ENCODE data around the gene DPYSL4. TPM values are rescaled to one million over a fixed set of nuclear protein-coding genes. Genes with fewer than 3 reads are reported as not detected.

Gene DPYSL4
- total RNA-seq, 2 donors from 2014 or later = 4.8 to 9.9 TPM

DNA sequence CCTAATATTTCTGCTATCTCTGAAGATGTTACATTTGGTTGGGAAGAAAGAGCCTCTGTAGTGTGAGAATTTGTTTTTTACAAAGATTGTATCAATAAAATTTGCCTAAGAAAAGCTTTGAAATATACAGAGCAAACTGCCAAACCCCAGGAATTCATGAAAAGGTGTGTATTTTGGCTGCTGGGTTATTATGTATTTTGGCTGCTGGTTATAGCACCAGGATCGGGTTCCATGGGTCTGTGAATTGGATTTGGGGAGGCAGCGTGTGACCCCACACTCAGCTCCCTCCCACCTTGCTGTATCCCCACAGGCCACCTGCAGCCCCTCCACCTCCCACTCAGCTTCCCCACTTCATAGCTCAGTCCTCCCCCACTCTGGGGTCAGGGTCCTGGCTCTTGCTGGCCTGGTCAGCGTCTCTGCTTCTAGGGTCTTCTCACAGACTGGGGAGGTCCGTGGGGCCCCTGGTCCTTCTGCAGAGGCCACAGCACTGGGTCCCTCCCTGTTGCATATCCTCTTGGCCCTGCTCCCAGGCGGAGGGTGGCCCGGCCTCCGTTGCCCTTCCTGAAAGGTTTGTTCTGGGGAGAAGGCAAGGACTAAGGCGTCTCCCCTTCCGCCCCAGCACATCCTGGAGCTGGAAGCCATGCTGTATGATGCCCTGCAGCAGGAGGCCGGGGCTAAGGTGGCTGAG lies 24.0 kb upstream of the DPYSL4 start:
- Mint-ChIP-seq H3K4me3 (peak overlapping the region; percentile 0 to 88), H3K9me3 (no peaks in the 10 kb centered on the region), H3K27me3 (ENCODE audit: low read depth) (no peaks in the 10 kb centered on the region), H3K4me1 (ENCODE audit: low read depth) (peaks cover 43% of the 10 kb centered on the region), H3K36me3 (ENCODE audit: insufficient read depth in 2 of 2) (no peaks in the 10 kb centered on the region), H3K27ac (peak overlapping the region; percentile 97)
- ATAC-seq (replicated peaks in 1 of 2) (no peak), DNase-seq (no peak)

DNA sequence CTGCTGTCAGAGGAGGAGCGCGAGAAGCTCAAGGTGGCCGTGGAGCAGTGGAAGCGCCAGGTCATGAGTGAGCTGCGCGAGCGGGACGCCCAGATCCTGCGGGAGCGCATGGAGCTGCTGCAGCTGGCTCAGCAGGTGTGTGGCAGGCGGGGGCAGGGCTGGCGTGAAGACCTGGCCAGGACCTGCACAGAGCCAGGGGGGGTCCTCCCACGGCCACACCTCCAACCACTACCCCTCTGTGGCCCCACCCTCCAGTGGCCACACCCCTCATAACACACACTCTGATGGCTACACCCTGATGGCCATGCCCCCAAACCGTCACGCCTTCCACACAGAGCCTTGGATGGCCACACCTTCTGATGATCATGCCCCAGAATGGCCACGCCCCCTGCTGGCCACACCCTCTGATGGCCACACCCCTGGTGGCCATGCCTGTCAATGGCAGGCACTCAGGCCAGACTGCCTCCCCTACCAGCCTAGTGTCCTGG lies 23.4 kb upstream of the DPYSL4 start:
- H3K27me3 Mint-ChIP-seq (ENCODE audit: low read depth) = no peaks in the 10 kb centered on the region
- H3K27ac Mint-ChIP-seq = peak overlapping the region; percentile 39
- peaks cover 38% of the 10 kb centered on the region for H3K4me1 Mint-ChIP-seq (ENCODE audit: low read depth)
- no peaks in the 10 kb centered on the region for H3K36me3 Mint-ChIP-seq (ENCODE audit: insufficient read depth in 2 of 2)
- DNase-seq = peak; percentile 75 to 88
- no peak overlapping the region for H3K4me3 Mint-ChIP-seq
- H3K9me3 Mint-ChIP-seq = no peaks in the 10 kb centered on the region
- ATAC-seq (replicated peaks in 1 of 2) = peak; percentile 57 to 70

DNA sequence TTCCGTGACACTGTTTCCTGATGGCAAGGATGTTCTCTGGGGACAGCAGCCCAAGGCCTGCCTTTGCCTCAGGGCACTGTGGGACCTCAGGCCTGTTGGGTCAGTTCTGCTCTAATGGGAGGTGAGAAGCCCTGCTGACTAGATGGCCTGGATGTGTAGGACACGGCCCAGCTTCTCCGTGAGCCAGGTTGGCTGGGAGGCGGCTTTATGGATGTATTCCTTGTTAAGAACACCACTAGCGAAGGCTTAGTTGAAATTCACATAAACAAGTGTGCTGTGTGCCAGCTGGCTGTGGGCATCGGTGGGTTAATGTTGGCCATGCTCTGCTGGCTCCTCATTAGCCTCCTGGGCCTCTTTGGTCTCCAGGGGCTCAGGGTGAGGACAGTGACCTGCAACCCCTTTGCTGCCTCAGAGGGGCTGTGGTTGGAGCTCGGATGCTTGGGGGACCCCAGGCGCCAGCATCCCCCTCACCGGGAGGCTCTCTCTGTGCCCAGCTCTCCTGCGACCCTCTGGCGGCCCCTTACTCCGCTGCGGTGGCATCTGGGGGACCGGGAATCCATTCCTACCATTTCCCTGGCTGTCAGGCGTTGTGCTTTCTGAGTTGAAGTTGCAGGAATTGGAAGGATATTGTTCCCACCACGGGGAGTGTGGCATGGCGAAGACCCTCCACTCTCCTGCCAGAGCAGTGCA lies 22.8 kb upstream of the DPYSL4 start:
- Mint-ChIP-seq H3K27ac (no peak overlapping the region), H3K9me3 (no peaks in the 10 kb centered on the region), H3K4me3 (no peak overlapping the region)

DNA sequence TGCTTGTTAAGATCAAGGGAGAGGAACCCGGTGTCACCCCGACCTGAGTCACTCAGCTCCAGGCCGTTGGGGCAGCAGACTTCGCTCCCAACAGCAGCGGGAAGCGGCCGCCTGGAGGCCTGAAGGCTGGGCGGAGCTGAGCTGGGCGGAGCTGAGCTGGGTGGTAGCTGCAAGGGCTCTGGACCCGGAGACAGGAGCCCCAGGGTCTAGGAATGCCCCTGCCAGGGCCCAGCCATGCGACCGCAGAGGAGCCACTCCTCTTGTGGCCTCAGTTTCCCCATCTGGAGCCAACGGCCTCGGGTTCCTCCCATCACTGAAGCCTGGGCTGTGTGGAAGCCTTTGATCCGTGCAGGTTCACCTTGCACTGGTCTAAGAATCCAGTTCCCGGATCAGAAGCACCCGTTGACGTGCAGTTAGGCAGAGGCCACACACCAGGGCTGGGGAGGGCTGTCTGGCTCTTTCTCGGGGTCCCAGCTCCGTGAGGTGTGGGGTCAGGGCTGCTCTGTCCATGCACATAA lies 21.9 kb upstream of the DPYSL4 start:
- H3K4me3 Mint-ChIP-seq = no peak overlapping the region
- DNase-seq = no peak
- no peaks in the 10 kb centered on the region for H3K27me3 Mint-ChIP-seq (ENCODE audit: low read depth)
- H3K27ac Mint-ChIP-seq = no peak overlapping the region
- H3K4me1 Mint-ChIP-seq (ENCODE audit: low read depth) = peaks cover 28% of the 10 kb centered on the region
- H3K9me3 Mint-ChIP-seq = no peaks in the 10 kb centered on the region
- no peak for ATAC-seq (replicated peaks in 1 of 2)
- H3K36me3 Mint-ChIP-seq (ENCODE audit: insufficient read depth in 2 of 2) = no peaks in the 10 kb centered on the region

More for the DNA sequence above, 22.8 kb upstream of the DPYSL4 start:
- no peaks in the 10 kb centered on the region for H3K36me3 Mint-ChIP-seq (ENCODE audit: insufficient read depth in 2 of 2)
- peaks cover 35% of the 10 kb centered on the region for H3K4me1 Mint-ChIP-seq (ENCODE audit: low read depth)
- ATAC-seq (replicated peaks in 1 of 2) (no peak), DNase-seq (no peak)
- no peaks in the 10 kb centered on the region for H3K27me3 Mint-ChIP-seq (ENCODE audit: low read depth)

DNA sequence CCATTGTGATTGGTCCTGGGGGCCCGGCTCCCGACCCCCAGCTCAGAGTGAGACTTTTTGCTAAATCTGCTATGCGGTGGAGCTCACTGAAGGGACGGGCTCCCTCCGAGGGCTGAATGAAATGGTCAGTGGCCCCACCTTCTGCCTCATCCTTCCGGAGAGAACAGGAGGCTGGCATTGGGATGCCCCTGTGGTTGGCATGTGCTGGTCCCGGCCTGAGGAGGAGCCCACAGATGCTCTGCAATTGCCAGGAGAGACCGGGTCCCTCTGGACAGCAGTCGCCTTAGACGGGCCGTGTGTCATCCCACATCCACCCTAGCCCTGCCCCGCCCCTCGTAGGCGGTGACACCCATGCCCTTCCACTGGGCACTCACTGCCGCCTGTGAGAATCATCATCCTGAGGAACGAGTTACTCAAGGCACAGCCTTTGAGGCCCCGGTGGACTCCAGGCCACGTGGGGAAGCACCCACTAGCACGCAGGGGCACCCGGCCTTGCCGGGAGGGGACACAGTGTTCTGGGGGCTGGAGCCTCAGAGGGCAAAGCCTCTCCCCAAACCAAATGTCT lies 21.2 kb upstream of the DPYSL4 start:
- Mint-ChIP-seq H3K27ac (no peak overlapping the region), H3K4me3 (no peak overlapping the region), H3K27me3 (ENCODE audit: low read depth) (no peaks in the 10 kb centered on the region), H3K9me3 (no peaks in the 10 kb centered on the region), H3K36me3 (ENCODE audit: insufficient read depth in 2 of 2) (no peaks in the 10 kb centered on the region), H3K4me1 (ENCODE audit: low read depth) (peaks cover 28% of the 10 kb centered on the region)
- ATAC-seq (replicated peaks in 1 of 2) = no peak
- DNase-seq = no peak

DNA sequence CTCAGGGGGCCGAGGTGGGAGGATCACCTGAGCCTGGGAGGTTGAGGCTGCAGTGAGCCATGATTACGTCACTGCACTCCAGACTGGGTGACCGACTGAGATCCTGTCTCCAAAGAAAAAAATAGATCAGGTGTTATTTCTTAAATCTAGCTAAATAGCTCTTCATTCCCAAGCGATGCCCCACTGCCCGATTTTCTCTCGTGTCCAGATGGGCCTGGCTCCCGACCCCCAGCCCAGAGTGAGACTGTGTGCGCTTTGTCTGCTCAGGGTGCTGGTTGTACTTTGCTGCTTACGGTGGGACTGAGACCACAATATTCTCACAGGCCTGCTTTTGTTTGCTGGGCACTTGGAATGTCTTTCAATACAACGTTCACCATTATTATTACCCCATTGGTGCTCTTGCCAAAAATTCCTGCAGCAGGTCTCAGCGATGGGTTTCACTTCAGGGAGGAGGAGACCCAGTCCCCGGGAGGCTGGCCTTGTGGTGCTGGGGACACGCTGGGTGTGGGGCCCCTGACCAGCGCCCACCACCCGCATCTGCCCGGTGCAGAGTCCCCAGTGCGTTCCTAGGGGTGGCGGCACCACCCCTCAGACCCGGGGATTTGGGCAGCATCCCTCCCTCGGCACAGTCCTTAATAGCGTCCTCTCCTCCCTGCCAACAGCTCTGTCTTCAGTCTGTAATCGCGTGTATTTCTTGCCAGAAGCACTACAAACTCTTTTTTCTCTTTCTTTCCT lies 20.4 kb upstream of the DPYSL4 start:
- H3K27me3 Mint-ChIP-seq (ENCODE audit: low read depth) = no peaks in the 10 kb centered on the region
- H3K9me3 Mint-ChIP-seq = no peaks in the 10 kb centered on the region
- no peaks in the 10 kb centered on the region for H3K36me3 Mint-ChIP-seq (ENCODE audit: insufficient read depth in 2 of 2)
- H3K4me3 Mint-ChIP-seq = no peak overlapping the region
- peaks cover 28% of the 10 kb centered on the region for H3K4me1 Mint-ChIP-seq (ENCODE audit: low read depth)
- H3K27ac Mint-ChIP-seq = no peak overlapping the region
- ATAC-seq (replicated peaks in 1 of 2) = no peak
- DNase-seq = no peak

DNA sequence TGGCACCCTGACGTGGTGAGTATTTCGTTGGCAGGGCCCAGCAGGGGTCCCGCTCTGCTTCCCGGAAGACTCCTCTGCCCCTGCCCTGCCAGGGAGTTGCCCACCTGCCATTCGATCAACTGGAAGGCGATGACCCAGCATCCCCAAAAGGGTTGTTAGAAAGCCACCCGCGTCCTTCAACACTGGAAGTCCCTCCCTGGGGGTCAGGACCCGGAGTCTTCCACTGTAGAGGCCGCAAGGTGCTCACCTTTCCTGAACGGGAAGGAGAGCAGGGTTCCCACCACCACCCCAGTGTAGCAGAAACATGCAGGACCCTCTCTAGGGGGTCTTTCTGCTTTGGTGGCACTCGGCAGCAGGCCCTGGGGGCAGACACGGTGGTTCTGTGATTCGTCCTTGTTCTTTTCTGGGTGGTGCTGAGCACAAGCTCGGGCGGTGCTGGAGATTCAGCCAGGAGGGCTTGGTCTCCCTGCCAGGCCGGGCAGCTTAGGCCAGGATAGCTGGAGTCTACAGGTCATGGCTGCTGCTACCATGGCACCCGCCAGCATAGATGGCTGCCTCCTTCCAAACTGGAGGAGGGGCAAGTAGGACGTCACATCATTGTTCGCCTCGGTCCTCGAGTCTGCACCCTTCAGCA lies 19.6 kb upstream of the DPYSL4 start:
- DNase-seq (no peak), ATAC-seq (replicated peaks in 1 of 2) (no peak)
- Mint-ChIP-seq H3K36me3 (ENCODE audit: insufficient read depth in 2 of 2) (no peaks in the 10 kb centered on the region), H3K4me1 (ENCODE audit: low read depth) (peaks cover 22% of the 10 kb centered on the region), H3K27ac (no peak overlapping the region), H3K27me3 (ENCODE audit: low read depth) (no peaks in the 10 kb centered on the region), H3K9me3 (no peaks in the 10 kb centered on the region), H3K4me3 (no peak overlapping the region)

DNA sequence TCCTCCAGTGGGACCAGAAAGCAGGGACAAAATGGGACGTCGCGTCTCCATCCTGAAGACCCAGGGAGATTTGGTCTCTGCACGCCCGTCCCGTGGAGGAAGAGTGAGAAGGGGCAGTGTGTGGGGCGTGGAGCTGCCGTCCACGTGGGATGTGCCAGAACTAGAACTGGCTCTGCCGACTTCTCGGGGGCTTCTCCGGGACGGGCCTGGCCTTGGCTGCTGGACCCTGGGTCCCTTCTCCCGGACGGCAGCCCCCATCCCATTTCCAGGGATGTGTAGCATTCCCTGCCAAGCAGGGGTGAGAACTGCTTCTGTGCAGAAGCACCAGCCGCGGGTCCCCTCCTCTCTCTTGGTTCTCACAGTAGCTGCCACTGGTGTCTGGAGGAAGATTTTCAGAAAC lies 18.8 kb upstream of the DPYSL4 start:
- no peak for DNase-seq
- Mint-ChIP-seq H3K27ac (no peak overlapping the region), H3K27me3 (ENCODE audit: low read depth) (no peaks in the 10 kb centered on the region), H3K4me1 (ENCODE audit: low read depth) (peaks cover 14% of the 10 kb centered on the region), H3K9me3 (no peaks in the 10 kb centered on the region), H3K36me3 (ENCODE audit: insufficient read depth in 2 of 2) (no peaks in the 10 kb centered on the region), H3K4me3 (no peak overlapping the region)
- ATAC-seq (replicated peaks in 1 of 2) = no peak

DNA sequence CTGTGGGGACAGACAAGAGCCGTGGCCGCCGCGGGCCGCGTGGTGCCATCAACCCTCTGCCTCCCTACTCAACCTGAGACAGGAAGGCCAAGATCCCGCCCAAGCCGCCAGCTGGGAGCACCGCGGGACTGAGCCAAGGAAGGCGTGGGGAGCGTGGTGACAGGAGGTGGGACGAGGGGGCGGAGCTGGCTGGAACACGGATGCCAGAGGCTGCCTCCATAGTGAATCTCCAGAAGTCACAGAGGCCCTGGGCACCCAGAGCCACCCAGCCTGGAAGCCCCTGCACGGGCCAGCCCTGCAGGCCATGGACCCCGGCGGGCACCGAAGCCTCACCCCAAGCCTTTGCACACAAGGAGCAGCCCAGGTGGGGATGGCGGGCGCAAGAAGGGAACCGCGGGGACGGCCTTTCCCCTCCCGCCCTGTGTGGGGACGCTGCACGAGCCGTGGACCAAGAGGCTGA lies 18.1 kb upstream of the DPYSL4 start:
- H3K36me3 Mint-ChIP-seq (ENCODE audit: insufficient read depth in 2 of 2) = peaks cover 5% of the 10 kb centered on the region in 2 donors

DNA sequence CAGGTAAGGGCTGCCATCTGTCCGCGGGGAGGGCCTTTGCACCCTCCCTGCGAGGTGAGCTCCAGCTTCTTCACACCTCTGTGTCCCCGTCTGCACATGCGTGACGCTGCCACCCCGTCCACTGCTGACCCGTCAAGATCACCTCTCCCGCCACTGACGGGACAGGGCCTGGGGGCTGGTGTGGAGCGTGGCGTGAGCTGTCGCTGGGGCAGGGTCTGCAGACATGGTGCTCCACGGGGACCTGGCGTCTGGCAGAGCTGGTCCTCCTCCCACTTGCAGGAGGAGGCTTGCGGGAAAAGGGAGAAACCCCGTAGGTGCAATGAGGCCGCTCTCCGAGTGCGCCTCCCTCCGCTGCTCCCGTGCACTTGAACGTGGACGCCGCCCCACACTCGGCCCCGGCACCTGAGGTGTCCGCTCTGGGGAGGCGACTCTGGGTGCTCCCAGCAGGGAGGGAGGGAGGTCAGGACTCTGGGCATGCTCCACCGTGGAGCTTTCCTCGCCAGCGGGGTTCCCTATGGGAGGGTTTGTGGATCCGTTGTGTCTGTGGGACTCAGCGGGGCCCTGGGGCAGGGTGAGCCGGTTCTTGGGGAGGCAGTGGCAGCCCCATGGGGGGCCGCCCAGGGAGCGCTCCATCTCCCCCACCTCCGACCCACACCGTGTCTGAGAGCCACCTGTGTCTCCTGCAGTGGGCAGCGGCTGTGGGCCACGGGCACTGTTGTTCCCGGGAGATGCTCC lies 17.6 kb upstream of the DPYSL4 start:
- H3K9me3 Mint-ChIP-seq = peaks cover 4 to 5% of the 10 kb centered on the region in 2 donors
- ATAC-seq (replicated peaks in 1 of 2) = no peak
- no peak for DNase-seq
- H3K27ac Mint-ChIP-seq = no peak overlapping the region
- peaks cover 5% of the 10 kb centered on the region in 2 donors for H3K36me3 Mint-ChIP-seq (ENCODE audit: insufficient read depth in 2 of 2)
- peaks cover 14% of the 10 kb centered on the region for H3K4me1 Mint-ChIP-seq (ENCODE audit: low read depth)
- H3K4me3 Mint-ChIP-seq = no peak overlapping the region
- no peaks in the 10 kb centered on the region for H3K27me3 Mint-ChIP-seq (ENCODE audit: low read depth)

More for the DNA sequence above, 18.1 kb upstream of the DPYSL4 start:
- Mint-ChIP-seq H3K9me3 (peaks cover 4 to 5% of the 10 kb centered on the region in 2 donors), H3K4me1 (ENCODE audit: low read depth) (peaks cover 16% of the 10 kb centered on the region), H3K27me3 (ENCODE audit: low read depth) (no peaks in the 10 kb centered on the region), H3K4me3 (no peak overlapping the region), H3K27ac (no peak overlapping the region)
- DNase-seq = no peak
- no peak for ATAC-seq (replicated peaks in 1 of 2)

DNA sequence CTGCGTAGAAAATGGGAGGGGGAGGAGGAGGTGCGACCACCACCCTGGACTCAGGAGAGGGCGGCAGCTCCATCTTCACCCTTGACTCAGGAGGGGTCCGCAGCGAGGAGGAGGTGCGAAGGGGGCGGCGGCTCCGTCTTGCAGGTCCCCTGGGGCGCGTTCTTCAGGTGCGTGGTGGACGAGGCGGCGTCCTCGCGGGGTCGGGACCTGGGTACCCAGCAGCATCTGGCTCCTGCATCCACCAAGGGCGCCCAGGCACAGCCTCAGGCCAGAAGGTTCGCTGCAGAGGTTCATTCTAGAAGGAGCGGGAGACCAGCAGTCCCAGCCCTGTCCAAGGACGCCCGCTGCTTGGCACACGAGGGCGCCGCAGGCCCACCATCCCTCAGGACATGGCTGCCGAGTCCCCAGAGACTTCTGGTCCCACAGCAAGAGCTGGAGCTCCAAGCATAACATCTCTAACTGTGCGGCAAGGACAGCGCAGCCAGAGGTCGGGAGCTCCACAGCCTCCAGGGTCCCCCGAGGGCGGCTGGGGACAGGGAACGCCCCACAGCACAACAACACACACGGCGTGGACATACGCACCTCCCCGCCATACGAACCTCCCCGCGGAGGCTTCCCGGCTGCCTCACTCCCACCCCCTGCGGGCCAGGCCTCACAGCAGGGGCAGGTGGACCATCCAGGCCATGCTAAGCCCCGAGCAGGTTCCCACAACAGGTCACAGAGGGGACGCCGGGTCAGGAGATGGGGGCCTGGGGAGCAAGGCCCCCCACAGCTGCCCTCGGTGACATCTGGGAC lies 16.8 kb upstream of the DPYSL4 start:
- DNase-seq = no peak
- peak in 1 of 2 donors; percentile 34 for ATAC-seq (replicated peaks in 1 of 2)
- Mint-ChIP-seq H3K27me3 (ENCODE audit: low read depth) (peaks cover 6% of the 10 kb centered on the region), H3K9me3 (peaks cover 5 to 6% of the 10 kb centered on the region in 2 donors), H3K4me3 (no peak overlapping the region), H3K4me1 (ENCODE audit: low read depth) (peaks cover 21% of the 10 kb centered on the region), H3K36me3 (ENCODE audit: insufficient read depth in 2 of 2) (peaks cover 5 to 6% of the 10 kb centered on the region in 2 donors), H3K27ac (no peak overlapping the region)

Measured in activated T-cell treated with anti-CD3 and anti-CD28 coated beads, Interleukin-2, amount 50 U/mL, for 72 hours (primary cell).